IPS-18c (cell line): Measurements from ENCODE around the gene ZDHHC14.
"Not testable (repeated sequence)": the region's sequence is repeated elsewhere in the genome, so short reads cannot be mapped to it uniquely, and the experiment has no call there.

Source experiments
- H3K4me3 ChIP-seq: 2 replicates; pipeline ENCODE4 v1.7.0; 2013; ENCODE audit warnings: low read depth, mild to moderate bottlenecking, low read length, moderate library complexity; ENCODE audit not compliant: insufficient read depth
- H3K9me3 ChIP-seq: one replicate; pipeline ENCODE4 v1.6.1; 2013; ENCODE audit warnings: mild to moderate bottlenecking, low read length, moderate library complexity; ENCODE audit not compliant: control insufficient read depth, insufficient read depth

ZDHHC14 gene

DNA sequence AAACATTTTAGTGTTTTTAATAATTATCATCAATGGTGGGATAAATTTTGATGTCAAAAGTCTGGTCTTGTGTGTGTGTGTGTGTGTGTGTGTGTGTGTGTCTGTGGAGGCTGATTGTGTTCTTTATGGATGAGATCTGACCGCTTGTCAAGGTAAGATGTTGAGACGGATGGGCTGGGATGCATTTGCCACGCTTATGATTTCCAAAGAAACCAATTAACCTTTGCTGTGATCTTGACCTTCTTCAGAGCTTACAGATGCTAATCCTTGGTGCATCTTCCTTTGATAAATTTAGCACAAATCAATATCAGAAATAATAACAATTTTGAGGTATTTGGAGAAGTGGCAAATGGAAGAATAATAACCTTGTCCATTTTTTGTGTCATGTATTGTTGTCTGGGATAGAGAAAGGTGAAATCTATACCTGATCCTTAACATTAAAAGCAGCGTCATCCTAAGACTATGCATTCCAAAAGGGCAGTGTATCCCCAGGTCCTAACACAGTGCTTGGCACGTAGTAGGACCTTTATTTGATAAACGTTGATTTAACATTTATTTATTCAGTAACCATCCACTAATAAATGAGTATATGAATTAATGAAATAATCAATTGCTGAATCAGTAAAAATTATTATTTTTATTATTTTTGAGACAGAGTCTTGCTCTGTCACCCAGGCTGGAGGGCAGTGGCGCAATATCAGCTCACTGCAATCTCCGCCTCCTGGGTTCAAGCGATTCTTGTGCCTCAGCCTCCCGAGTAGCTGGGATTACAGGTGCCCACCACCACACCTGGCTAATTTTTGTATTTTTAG lies 70.1 kb downstream of the ZDHHC14 start:
- no peaks in the 10 kb centered on the region for H3K9me3 ChIP-seq
- no peak overlapping the region for H3K4me3 ChIP-seq

DNA sequence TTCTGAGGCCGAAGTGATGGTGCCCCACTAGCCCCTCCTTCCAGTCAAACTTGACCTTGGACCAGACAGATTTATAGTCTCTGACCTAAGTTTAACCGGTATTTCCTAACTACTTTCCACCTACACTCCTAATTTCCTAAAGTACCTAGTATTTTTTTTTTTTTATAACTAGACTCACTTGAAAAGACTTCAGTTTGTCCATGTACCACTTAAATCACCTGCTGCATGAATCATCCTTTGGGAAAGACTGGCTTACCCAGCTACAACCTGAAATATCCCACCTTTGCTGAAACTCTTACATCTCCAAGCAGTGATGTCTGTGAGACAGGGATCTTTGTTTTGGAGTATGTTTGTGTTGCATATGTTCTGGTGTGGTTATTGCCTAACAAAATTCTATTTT lies 71.1 kb downstream of the ZDHHC14 start:
- H3K4me3 ChIP-seq = no peak overlapping the region

DNA sequence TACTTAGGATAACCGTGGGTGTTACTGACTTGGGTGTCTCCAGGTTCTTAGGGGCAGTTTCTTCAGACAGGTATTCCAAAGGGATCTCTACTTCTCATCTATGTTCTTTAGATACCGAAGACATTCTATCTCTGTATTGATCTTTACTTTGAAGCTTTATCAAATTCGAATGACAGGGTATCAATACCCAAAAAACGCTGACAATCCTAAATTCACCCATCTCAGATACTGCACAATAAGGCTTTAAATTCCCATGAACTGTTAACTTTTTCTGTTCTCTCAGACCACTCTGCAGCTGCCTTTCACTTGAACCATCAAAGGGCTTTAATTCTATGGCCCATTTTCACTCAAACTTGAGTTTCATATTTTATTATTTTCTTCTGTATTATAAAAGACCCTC lies 72.1 kb downstream of the ZDHHC14 start:
- Histone ChIP-seq H3K4me3 (no peak overlapping the region), H3K9me3 (no peaks in the 10 kb centered on the region)

More for the DNA sequence above, 71.1 kb downstream of the ZDHHC14 start:
- H3K9me3 ChIP-seq = no peaks in the 10 kb centered on the region

DNA sequence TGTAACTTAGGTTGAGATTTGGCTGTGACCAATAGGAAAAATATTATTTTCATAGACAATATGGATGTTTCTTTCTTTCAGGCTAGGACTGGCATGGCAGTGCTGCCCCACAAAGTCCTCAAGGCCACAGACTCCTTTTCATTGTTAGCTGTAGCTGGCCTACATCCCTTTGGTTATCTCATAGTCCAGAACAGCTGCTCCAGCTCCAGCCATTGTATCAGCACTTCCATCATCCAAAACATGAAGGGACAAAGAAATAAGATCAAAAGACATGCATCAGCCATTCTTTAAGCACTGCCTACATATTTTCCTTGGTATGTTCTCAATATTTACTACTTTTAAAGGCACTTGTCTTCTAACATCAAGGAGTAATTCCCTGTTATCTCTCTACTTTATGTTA lies 73.0 kb downstream of the ZDHHC14 start:
- no peak overlapping the region for H3K4me3 ChIP-seq
- H3K9me3 ChIP-seq = no peaks in the 10 kb centered on the region

DNA sequence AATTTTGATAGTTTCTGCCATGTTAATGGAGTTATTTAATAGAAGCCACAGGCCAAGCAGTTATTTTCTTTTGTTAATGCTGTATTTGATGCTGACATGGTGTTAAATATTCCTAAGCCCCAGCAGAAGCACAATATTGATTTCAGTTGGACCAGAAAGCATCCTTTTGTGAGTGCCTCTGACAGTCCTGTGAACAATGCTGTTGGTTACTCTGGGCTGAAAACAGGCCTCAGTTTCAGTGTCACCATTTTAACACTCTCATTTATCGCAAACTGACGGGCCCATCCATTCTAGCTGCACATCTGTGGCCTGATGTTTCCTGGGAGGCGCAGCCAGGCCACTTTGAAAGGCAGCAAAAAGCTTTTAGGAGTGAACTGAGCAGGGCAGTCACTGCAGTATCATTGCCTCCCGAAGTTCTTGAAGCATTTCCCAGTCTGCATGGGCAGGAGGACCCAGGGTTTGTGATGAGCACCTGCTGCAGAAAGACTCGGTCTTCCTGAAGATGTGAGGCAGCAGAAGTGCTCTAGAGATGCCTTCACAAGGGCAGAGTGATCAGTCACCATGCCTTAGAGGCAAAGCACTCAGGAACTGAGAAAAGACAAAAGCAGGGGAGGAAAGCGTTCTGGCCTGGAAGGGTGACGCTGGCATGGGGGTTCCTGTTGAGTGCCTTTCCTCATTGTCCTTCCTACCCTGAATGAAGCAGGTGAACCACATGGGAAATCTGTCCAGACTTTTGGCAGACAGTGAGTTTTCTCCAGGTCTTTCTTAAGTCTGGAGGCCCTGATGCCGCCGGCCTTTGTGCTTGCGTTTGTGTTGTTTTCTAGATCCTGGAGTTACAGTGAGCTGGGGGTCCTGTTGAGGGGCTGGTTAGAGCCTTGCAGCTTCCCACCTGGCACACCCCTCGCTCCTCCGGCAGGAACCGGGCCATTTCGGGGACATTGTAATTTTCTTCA lies 74.0 kb downstream of the ZDHHC14 start:
- Histone ChIP-seq H3K4me3 (no peak overlapping the region), H3K9me3 (no peaks in the 10 kb centered on the region)

DNA sequence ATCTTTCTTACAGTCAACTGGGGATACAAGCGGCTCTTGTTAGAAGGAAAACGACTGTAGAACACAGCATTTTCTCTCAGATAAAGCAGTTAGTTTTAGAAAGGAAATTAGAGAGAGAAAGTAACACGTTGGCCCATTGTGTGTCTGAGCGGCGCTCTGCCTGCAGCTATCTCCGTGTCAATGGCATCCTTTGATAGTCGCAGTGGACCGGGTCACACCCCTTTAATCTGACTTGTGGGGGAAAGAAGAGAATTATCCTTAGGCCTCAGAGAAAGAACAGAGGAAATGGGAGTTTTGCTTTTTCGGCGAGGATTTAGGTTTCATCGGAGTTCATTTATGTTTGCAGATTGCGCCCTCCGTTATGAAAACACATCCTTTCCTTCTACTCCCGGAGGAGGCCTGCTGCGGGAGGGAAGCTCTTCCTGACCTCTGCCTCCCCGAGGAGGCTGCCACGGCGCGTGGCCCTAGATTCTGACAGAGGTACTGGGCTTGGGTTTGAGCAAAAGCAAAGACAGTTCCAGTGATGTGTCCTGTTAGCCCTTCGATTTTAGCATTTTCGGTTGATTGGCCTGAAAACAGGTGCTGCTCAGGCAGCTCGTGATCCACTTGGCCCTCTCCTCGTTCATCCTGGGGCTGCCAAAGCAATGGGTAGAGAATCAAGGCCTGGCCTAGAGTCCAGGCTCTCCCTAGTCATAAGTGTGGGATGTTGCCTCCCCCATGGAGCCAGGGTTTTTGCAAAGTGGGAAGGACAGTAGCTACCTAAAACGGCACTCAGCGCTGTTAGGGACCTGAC lies 74.9 kb downstream of the ZDHHC14 start:
- no peaks in the 10 kb centered on the region for H3K9me3 ChIP-seq
- no peak overlapping the region for H3K4me3 ChIP-seq

DNA sequence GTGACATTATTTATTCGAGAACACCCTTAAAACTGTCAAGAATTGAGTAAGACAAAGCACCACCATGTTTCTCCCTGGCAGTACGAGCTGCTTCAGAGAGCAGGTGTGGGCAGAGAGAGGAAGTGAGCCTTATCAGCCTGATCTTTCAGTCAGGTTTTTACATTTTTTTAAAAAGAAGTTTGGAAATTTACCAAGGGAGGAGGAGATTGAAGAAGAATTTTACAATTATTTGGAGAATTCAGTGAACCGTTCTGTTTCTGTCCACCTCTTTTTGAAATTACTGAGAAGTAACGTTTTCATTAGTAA lies 75.5 kb downstream of the ZDHHC14 start:
- Histone ChIP-seq H3K9me3 (no peaks in the 10 kb centered on the region), H3K4me3 (no peak overlapping the region)

DNA sequence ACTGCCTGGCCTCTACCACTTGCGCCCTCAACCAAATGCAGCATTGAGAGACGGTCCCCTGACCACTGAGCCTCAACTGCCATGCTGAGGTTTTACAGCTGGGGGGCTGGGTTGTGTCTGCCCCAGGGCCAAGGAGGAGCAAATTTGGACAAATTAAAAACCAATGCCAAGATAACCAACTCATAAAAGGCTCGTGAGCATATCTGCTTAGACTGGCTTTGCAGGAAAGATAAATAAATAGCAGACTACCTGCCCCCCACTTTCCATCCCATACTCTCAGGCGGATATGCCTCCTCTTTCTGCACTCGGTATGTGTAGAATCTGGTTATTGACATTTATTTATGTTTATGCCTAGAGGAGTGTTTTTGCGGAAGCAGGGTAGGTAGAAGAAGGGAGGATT lies 76.8 kb downstream of the ZDHHC14 start:
- Histone ChIP-seq H3K9me3 (no peaks in the 10 kb centered on the region), H3K4me3 (no peak overlapping the region)

DNA sequence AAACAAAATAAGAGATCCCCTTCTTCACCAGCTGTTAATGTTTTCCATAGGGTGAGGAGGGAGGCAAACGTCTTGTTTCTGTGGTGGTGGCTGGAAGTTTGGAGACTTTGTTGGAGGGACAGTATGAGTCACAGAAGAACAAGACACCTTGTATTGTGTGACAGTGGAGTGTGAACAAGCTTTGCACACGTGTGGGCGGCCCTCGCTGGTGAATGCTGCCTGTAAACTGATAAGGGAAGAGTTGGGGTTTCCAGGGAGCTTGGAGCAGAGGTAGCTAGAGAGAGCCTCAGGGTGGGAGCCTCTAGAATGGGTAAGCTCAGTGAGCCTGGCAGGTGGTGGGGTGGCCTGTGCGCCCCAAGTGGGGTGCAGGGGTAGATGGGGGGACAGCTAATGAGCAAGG lies 78.3 kb downstream of the ZDHHC14 start:
- Histone ChIP-seq H3K4me3 (no peak overlapping the region), H3K9me3 (no peaks in the 10 kb centered on the region)

DNA sequence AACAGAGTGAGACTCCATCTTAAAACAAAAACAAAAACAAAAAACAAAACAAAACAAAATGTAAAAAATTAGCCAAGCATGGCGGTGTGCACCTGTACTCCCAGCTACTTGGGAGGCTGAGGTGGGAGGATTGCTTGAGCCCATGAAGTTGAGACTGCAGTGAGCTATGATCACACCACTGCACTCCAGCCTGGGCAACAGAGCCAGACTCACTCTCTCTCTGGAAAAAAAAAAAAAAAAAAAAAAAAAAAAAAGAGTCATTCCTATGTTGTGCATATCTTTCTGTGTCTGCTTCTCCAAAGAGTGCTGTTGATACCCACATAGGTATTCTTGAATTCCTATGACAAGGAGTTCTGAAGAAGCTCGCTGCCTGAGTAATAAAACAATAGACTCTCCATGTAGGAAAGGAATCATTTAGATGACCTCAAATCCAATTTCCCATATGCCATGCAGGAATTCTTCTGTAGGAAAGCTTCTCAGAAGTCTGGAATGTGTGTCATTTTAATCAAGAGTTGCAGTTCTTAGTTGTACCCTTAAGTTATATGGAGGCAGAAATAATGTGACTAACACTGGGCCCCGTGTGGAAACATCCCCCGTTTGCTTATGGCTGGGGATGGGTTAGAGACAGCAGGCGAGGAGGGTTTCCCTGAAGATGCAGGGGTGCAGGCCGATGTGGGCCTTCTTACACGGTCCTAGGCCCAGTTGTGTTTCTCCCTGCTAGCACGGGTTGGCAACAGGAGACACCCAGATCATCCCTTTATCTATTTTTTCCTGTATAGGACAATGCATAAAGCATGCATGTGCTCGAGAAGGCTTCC lies 79.4 kb downstream of the ZDHHC14 start:
- no peak overlapping the region for H3K4me3 ChIP-seq
- no peaks in the 10 kb centered on the region for H3K9me3 ChIP-seq

DNA sequence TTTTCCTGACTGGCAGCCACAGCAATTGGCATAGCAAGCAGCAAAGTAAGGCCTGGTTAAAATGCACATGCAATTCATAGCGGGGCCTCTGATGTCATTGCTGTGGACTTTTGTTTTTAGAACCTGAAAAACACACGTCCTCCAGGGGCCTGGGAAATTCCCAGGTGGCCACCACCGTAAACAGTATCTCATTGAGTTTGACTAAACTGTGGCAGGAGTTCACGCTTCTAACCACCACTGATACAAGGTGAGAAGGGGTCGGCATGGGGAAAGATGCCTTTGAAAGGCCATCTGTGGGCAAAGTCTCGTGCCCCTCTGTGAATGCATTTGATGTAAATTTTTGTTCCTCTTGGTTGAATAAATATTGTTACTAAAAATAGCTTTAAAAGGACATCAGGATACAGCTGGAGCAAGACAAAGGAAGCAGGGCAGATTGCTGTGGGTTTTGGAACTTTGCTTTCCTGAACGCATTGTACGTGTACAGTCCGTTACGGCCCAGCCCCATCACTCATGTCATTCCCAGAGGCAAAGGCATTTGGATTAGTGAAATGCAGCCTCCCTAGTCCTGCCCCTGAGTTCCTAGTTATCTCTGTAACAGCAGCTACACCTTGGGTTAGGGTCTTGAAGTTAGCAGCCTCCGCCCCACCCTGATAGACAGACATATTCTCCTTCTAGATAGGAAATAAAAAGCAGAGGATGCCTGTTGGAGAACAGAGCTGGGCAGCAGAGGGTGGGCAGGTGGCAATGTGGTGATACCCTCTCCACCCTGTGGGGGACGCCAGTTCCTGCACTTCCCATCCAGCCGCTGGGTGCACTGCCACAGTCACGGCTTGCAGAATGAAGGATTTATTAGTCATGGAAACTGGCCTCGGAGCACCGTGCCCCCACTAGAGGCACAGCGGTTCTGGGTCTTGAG lies 80.3 kb downstream of the ZDHHC14 start:
- Histone ChIP-seq H3K4me3 (no peak overlapping the region), H3K9me3 (no peaks in the 10 kb centered on the region)

DNA sequence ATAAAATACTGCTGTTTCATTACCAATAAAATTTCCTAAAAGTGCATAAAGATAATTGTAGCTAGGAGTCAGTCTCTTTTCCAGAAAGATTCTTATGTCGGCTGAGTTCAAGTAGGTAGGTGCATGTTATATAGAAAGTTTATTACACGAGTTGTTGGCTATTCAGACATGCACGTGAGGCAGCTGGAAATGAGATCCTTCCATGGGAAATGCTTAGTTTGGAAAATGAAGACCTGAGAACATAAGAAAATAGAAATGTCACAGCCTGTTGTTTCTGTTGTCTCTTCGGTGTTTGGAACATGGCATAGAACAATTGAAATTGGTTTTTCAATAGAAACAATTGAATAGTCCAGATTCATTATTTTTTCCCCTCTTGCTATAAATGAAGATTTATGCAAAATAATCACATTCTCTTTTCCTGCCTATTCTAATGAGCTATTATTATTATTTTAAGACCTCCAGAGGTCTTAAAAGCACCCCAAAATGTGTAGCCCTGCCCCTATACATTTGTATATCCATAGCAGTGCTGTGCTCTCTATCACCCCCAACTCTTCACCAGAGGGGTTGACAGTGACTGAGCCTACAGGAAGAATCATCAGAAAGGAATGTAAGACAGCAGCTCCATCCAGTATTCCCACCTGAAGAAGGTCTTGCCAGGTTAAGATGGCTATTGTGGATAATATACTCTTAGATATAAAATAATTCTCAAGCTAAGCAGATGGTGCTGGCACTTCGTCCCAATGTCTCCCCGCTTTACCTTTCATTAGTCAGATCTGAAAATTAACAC lies 82.2 kb downstream of the ZDHHC14 start:
- no peaks in the 10 kb centered on the region for H3K9me3 ChIP-seq
- no peak overlapping the region for H3K4me3 ChIP-seq

DNA sequence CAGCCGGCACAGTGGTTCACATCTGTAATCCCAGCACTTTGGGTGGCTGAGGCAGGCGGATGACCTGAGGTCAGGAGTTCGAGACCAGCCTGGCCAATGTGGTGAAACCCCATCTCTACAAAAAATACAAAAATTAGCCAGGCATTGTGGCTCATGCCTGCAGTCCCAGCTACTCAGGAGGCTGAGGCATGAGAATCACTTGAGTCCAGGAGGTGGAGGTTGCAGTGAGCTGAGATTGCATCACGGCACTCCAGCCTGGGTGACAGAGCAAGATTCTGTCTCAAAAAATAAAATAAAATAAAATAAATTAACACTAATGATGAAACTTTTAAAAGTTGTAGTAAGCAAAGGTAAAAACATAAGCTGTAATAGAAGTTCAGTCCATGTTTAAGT lies 82.7 kb downstream of the ZDHHC14 start:
- H3K9me3 ChIP-seq, H3K4me3 ChIP-seq: not testable (repeated sequence)

DNA sequence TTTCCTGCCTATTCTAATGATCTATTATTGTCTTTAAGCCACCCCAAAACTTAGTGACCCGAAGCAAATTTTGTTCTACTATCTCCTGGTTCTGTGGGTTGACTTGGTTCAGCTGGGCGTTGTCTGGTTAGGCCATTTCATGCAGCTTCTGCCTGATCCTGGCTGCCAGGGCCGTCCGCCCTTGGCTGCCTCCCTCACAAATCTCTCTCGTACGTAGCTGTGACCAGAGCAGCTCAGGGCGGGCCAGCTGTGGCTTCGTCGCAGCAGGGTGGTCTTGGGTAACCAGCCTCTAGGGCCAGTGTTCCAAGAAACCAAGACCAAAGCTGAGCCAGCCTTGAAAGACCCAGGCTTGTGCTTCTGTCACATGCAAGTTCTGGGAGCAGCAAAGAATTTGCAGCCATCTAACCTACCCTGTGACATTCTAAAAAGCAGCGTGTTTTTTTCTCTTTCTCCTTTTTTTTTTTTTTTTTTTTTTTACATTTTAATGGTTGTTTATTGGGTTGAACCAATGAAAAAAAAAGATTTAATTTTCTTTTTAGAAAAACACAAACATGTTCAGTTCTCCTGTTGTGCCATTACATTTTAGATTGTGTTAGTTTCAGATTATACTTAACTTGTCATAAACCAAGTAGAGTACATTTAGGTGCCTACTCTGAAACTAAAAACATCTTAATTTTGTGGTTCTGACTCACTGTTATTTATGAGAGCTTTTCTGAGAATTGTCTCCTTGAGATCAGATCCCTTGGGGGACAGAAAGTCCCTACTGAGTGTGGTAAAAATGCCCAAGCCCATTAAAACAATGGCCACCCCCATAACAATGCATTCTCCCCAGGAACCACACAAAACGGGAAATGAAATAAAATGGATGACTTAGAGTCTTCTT lies 83.9 kb downstream of the ZDHHC14 start:
- no peak overlapping the region for H3K4me3 ChIP-seq
- H3K9me3 ChIP-seq = no peaks in the 10 kb centered on the region

DNA sequence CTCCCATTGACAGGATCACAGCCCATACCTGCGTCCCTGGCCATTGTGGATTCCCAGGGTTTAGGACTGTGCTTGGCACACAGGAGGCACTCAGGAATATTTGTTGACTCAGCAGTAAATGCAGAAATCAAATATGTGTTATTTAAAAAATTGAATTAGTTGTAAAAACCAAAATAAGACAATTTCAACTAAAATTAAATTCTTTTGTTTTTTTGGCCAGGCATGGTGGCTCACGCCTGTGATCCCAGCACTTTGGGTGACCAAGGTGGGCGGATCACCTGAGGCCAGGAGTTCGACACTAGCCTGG lies 85.3 kb downstream of the ZDHHC14 start:
- Histone ChIP-seq H3K4me3 (no peak overlapping the region), H3K9me3 (no peaks in the 10 kb centered on the region)
